ENCODE measurements around the gene DISC1.

- TF ChIP-seq CTCF (IDR thresholded peaks at IDR 0.05; ENCODE audit: low read length), result no peak
- no peak for TF ChIP-seq EZH2 (IDR thresholded peaks at IDR 0.05; ENCODE audit: borderline replicate concordance, low read length)
These were observed 48.0 kb downstream of the DISC1 start for GRCh38 chr1:231674575-231674974.

All from OCI-LY1 (cell line).